HG03571 (cell line): Measurements from ENCODE around the gene NAT14.
"Not testable (repeated sequence)": the region's sequence is repeated elsewhere in the genome, so short reads cannot be mapped to it uniquely, and the experiment has no call there.

Experiments used
- ATAC-seq: cut with Tn5 transposase; IDR thresholded peaks from one replicate; pipeline ENCODE4 v1.9.1; 2021; ENCODE audit not compliant: unreplicated experiment

The NAT14 gene

DNA sequence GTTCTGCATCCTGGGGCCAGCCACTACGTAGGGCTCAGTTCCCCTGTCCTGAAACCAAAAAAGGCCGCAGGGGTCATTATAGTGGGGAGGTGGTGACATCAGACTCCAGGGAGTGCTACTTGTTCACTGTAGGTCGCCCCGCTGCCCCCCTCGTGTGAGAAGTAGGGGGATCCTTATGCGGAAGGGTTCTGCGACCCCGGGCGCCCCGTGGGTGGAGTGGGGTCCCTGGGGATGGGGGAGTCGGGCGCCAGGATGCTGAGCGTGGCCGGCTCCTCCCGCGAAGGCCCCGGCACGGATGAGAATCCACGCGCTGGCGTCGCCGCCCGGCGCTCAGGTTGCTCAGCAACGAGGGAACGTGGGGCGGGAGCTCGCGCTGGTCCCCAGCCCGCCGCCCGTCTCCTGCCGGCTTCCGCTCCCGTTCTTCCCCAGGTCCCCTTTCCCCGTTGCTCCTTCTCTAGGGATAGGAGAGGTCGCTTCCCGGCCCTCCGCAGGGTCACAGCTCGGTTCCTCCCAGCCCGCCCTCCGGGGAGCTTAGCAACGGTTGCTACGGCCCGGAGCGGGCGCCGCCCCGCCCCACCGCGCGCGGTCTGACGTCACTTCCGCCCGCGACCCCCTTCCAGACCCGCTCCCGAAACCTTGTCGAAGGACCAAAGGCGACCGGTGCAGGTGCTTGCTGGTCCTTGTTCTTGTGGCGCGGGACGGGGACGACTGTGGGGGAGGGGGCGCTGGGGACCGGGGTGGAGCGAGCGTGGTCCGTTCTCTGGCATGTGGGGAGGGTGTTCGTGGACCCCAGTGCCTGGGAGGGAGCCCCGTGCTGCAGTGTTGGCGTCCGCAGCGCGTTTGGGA is at the start of gene NAT14:
NAT14 (plus strand) TSS at position 596 of the 846 bp plus-strand sequence. CDS start 521 bp downstream, outside the sequence.
- ATAC-seq: no peak

GRCh38 chr19:55436847-55437246 is 48.1 kb upstream of the NAT14 start:
- ATAC-seq: no peak

GRCh38 chr19:55437410-55437809 is 47.6 kb upstream of the NAT14 start:
- ATAC-seq: no peak

- no peak for ATAC-seq
These were observed 45.9 kb upstream of the NAT14 start for GRCh38 chr19:55439052-55439451.

DNA sequence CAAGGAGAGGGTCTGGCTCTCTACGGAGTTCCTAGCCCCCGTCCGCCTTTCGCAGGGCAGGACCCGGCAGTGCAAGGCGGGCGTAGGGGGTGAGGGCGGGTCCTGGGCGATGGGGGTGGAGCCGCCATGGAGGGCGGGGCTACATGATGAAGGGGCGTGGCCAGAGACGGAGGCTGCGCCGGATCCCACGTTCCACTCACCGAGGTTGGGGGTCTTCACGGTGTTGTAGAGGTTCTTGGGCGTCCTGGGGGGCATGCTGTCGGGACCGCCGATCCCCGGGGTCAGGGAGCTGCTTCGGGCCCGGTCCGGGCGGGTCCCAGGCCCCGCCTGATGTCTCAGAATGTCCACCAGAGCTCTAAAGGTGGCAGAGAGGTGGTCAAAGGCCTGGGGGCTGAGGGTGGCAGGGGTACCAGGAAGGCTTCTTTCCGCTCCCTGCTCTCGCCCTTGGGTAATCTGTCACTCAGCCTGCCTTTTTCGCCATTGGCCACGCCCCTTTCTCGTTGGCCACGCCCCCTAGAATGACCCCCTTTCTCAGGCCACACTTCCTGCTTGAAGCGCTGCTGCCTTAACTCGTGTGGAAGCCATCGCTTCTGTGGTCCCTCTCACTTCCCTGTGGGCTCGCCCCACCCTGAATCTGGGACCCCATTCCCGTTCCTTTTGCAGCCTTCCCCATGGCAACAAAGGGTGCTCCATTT is 44.4 kb upstream of the NAT14 start:
- ATAC-seq: no peak

GRCh38 chr19:55441319-55441691 is 43.7 kb upstream of the NAT14 start:
- no peak for ATAC-seq

DNA sequence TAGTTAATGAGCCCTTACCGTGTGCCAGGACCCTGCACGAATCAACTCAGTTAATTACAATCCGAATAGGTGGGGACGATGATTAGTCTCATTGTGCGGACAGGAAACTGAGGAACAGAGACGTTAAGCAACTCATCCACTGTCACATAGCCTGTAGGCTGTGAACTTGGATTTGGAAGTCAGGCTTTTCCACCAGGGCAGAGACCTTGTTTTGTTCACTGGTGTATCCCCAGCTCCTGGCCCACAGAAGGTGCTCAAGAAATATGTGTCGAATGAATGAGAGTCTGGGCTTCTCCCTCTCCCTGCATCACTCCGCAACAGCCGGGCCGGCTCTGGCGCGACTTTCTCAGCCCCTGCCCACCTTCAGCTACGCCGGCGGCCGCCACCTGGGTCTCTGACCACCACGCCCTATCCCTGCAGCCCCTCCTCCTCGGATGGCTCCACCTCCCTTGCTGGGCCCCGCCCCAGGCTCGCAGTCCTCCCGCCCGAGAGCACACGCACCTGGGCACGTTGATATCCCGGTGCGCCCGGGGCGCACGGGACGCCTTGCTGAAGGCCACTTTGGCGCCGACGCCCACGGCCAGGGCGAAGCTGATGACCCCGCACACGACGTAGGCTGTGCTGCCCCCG is 43.2 kb upstream of the NAT14 start:
- no peak for ATAC-seq

- ATAC-seq: no peak
These were observed 42.5 kb upstream of the NAT14 start for GRCh38 chr19:55442372-55442961.

DNA sequence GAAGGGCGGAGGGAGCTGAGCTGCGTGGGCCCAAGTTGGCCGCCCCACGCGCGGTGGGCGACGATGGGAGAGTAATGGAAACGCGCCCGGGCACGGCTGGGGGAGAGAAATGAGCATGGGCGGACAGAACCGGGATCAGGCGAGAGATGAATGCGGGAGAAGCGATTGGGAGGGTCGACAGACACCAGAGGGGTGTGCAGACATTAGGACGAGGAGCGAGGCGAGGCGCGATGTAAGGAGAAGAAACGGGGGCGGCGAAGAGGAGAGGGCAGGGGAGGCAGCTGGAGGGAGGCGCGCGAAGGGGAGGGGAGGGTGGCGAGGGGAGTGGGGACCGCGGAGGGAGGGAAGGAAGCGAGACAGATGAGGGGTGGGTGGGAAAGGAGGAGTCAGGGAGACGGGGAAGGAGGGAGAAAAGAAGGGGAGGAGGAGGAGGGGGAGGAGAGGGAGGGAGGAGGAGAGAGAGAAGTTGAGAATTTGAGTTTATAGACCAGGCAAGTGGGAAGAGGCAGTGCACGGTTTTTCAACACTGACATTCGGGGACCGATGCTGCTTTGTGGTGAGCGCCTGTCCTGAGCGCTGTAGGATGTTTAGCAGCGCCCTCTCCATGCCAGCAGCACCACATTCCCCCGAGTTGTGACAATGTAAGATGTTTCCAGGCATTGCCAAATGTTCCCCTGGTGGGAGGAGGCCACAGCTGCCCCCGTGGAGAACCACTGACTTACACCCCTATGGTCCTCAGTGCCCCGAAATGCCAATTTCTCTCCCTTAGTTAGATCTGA is 41.8 kb upstream of the NAT14 start, which contains the start of gene SHISA7:
SHISA7 (minus strand) TSS at position 256 of the 779 bp plus-strand sequence. CDS start 437 bp downstream, outside the sequence.
- no peak for ATAC-seq

DNA sequence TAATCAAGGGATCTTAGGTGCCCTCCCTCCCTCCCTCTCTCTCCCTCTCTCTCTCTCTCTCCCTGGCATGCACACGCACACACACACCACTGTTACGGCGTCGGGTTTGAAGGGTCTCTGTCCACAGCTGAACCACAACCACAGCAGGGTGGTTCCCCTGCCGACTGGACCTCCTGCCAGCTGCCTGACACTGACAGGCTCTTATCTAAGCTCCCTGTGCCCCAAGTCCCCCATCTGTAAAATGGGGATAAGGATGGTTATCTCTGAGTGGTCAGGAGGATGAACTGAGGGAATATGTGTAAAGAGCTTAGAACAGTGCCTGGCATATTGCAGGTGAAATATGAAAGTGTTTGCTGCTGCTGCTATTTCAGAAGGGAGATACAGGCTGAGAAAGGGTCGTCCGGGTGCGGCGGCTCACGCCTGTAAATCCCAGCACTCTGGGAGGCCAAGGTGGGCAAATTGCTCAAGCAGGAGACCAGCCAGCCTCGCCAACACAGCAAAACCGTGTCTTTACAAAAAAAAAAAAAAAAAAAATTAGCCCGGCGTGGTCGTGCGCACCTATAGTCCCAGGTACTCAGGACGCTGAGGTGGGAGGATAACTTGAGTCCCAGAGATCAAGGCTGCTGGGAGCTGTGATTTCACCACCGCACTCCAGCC is 41.0 kb upstream of the NAT14 start:
- ATAC-seq: no peak

DNA sequence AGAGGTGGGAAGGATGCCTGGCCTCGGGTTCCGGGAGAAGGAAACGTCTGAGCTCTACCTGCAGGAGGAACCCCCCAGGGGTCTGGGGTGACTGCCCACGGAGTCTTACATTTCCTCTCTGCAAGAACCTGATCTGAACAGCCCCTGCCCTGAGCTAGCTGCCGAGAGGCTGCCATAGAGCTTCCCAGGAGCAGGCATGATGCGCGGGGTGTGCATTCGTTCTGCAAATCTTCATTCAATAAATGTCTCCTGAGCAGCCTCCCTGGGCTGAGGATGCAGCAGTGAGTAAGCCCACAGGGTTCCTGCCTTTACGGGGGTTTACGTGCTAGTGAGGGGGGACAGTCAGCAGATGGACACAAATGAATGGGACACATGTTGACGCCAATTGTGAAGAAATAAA is 40.3 kb upstream of the NAT14 start:
- ATAC-seq: no peak

DNA sequence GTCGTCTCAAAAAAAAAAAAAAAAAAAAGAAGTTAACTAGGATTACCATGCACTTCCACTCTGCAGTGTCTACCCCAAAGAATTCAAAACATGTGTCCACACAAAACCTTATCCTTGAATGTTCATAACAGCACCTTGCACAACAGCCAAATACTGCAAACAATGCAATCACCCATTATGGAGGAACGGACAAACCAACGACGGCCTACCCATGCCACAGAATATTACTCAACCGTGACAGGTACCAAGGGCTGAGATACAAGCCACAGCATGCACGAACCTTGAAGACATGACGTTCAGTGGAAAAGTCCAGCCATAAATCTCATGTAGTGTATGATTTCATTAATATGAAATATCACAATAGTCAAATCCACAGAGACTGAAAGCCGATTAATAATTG is 38.9 kb upstream of the NAT14 start:
- no peak for ATAC-seq

GRCh38 chr19:55447421-55448174 is 37.4 kb upstream of the NAT14 start:
- ATAC-seq: no peak

- not testable (repeated sequence) for ATAC-seq
These were observed 36.9 kb upstream of the NAT14 start for GRCh38 chr19:55448175-55448490.

GRCh38 chr19:55449469-55449868 is 35.5 kb upstream of the NAT14 start:
- ATAC-seq: no peak

GRCh38 chr19:55451163-55451964 is 33.6 kb upstream of the NAT14 start:
- no peak for ATAC-seq

DNA sequence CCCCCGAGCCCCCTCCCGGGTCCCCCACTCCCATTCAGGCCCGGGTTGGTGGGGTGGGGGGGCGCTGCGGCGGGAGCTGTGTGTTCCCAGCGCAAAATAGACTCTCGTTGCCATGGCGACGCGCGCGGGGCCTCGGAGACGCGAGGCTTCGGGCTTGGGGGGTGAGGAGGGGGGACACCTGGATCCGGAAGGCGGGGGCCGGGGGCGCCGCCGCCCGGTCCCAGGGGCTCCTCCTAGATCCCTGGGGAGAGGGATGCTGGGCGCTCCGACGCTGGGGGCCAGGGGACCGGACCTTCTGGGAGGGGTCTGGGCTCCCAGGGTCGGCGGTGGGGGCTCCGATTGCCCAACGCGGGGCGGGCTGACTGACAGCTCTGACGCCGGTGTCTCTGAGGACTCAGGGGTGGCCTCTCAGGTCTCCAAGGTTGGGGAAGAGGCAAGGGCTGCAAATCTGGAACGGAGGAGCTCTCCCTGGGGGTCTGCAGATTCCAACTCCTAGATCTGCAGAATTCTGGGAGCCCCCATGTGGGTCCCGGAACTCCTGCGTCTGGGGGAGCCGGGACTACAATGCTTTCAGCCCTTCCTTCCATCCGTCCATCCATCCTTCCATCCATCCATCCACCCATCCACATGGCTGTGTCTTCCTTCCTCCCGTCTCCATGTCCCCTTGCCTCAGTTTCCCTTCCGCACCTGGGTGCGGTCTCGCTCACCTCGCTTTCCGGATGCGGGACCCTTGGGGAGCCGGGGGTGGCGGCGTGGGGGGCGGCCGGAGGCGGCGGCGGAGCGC is 32.8 kb upstream of the NAT14 start:
- no peak for ATAC-seq

DNA sequence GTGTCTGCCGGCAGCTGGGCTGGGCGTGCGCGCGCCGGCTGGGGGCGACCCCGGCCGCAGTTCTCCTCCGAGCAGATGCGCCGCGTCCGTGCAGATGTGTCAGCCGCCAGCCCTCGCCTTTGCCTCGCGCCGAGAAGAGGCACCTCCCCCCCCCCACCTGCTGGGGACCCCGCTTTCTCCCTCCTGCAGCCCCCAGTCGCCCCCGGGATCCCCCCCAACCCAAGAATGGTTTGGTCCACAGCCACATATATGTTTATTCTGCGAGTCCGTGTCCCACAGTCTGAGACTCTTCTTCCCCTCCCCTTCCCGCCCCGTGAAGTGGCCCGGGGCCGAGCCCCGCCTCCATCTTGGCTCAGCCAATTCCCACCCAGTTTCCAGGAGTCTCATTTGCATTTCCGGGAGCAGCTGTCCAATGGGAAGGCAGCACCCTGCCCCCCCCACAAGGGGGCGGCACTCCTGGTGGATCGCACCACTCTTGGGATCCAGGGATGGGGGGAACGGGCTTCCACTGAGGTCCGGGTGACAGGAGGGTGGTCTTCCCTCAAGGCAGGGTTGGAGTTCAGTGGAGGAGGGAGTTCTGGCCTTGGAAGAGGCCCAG is 32.1 kb upstream of the NAT14 start:
- no peak for ATAC-seq
